Hematopoietic multipotent progenitor cell treated with erythropoietin and hydrocortisone succinate and interleukin-3 and kit ligand, for 15 days (in vitro differentiated cells): ENCODE measurements around the gene ZFP3.
"Not testable (repeated sequence)": the region's sequence is repeated elsewhere in the genome, so short reads cannot be mapped to it uniquely, and the experiment has no call there.

Source experiments
- DNase-seq: peaks from one replicate; pipeline ENCODE4 v3.0.0-alpha.2; 2015; ENCODE audit warnings: low spot score

Gene ZFP3

GRCh38 chr17:5077781-5078105, 524 bp upstream of the ZFP3 start:
- no peak for DNase-seq

DNA sequence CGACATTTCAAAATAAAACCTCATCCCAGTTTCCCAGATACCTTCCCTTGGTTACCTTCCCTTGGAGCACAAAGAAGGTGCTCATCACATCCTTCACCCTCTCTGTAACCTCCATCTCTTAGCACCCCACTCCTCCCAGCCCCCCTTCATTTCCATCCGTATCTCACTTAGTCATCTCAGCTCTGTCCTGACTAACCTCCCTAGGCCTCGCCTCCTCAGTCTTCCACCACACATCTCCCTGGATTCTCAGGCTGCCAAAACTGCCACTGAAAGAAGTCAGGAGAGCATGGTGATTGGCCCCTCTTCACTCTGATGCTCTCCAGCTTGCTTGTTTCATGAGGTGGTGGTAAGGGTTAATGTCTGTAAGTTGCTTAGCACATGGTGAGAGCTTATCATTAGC, 2.3 kb downstream of the ZFP3 start:
- no peak for DNase-seq

DNA sequence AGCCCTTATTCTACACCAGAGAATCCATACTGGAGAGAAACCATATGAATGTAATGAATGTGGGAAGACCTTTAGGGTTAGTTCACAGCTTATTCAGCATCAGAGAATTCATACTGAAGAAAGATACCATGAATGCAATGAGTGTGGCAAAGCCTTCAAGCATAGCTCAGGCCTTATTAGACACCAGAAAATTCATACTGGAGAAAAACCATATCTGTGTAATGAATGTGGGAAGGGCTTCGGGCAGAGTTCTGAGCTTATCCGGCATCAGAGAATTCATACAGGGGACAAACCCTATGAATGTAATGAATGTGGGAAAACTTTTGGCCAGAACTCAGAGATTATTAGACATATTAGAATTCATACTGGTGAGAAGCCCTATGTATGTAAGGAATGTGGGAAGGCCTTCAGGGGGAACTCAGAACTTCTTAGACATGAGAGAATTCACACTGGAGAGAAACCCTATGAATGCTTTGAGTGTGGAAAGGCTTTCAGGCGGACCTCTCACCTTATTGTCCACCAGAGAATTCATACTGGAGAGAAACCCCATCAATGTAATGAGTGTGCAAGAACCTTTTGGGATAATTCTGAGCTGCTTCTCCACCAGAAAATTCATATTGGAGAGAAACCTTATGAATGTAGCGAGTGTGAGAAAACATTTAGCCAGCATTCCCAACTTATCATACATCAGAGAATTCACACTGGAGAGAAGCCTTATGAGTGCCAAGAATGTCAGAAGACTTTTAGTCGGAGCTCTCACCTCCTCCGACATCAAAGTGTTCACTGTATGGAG, 14.1 kb downstream of the ZFP3 start:
- no peak for DNase-seq

- DNase-seq: no peak
Measured at GRCh38 chr17:5096731-5097100, 18.4 kb downstream of the ZFP3 start.

GRCh38 chr17:5097101-5097834, 19.0 kb downstream of the ZFP3 start:
- no peak for DNase-seq

- DNase-seq: no peak
Measured at GRCh38 chr17:5099271-5099670, 21.0 kb downstream of the ZFP3 start.

DNA sequence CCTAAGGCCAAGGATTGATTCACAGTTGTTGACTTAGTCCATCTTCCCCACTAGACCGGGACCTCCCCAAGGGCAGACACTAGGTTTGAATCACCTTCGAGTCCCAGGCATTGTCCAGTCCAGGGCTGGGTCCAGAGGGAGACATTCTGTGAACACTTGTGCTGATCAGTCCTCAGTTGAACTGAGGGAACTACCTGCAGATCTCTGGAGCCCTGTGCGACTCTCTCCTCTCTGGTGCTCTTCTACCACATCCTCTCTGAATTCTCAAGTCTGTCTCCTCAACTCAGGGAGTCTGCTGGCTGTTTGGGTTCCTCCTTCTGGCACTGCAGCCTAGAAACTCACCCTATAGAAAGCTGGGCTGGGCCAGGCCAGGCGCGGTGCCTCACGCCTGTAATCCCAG, 22.6 kb downstream of the ZFP3 start:
- DNase-seq: no peak

DNA sequence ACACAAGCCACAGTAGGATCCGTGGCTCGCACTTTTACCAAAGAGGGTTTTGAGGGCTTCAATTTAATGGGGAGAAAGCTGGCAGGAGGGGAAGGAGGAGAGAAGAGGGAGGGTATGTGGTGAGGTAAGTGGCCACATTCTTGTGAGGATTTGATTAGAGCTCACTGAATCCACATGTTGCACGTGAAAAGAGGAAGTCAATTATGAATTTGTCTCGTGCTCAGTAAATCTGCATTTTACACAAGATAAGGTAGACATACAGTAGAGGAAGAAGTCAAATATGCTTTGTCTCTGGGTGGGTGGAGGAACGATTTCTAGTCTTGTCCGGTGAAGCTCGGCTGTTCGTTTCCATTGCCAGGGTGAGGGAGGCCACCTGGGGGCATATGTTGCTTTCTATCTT, 32.5 kb downstream of the ZFP3 start:
- no peak for DNase-seq

DNA sequence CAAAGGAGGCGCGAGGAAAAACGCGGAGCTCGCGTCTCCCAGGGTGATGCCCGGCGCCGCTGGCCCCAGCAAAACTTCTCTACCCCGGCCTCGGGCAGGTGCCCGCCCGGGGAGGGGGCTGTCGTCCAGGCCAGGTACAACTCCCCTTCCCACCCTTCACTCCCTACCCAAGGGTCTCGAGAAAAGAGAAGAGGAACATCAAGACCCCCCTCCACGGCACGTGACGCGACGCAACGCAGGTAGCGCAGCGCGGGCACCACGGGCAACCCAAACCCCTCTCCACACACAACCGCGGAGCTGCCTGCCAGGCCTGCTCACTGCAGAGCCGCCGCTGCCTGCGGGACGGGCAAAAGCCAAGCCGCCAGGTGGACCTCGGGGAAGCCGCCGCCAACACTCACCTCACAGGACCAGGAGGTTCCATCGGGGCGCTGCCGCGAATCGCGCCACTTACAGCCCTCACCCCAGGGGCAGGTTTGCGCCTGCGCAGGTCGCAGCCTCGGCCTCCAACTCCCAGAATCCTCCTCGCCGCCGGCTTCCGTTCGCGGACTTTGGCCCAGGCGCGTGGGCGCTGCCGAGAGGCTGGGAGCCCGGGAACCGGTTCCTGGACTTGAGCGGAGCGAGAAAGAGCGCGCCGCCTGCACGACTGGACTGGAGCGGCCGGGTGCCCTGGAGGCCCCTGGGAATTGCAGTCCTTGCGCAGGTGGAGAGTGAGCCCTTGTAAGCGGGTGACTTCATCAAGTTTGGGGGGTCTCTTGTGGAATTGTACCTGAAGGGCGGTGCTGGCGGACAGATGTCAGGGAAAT, 33.3 kb downstream of the ZFP3 start, which contains the start of gene ZNF232:
Gene ZNF232, minus strand, starts transcription at position 477 of the 803 bp plus-strand sequence. Its CDS starts 56 bp downstream, at position 421.
- DNase-seq: peak; percentile 80

- DNase-seq: no peak
Measured at GRCh38 chr17:5115673-5116651, 37.7 kb downstream of the ZFP3 start, which contains the start of gene USP6. Gene USP6, plus strand, starts transcription at chr17:5116032. Its CDS starts 14,336 bp downstream, at chr17:5130368.

DNA sequence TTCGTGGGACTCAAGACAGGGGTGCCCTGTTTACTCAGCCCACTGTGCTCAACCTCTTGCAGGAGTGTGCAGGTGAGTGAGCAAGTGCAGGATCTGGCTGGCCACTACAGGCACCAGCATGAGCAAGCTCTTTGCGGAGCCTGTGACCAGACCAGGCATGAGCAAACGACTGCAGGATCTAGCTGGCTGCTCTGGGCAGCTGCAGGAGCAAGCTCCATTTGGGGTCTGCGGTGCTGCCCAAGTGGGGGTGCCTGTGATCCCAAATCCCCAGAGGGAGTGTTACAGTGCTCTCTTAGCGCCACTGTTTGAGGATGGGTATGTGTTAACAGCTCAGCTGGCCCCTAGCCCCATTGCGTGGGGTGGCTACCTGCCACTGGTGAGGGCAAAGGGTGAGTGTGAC, 40.0 kb downstream of the ZFP3 start:
- no peak for DNase-seq

DNA sequence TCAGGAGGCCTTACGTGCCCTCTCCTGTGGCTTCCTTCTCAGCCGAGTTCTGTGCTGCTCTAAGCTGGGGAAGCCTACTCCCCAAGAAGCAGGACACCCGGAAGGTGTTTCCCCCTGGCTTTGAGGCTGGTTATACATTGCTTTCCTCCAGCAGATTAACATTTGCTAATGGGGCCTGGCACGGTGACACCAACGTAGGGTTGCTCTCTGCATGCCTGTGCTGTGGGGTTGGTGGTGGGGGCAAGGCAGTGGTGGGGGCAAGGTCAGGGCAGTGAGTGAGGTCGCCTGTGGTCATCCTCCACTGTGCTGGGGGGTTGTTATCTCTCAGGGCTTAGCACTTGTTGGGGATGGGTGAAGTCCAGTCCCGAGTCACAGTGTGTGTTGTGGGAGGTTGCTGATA, 41.8 kb downstream of the ZFP3 start:
- no peak for DNase-seq

GRCh38 chr17:5120436-5121185, 42.3 kb downstream of the ZFP3 start:
- DNase-seq: not testable (repeated sequence)

DNA sequence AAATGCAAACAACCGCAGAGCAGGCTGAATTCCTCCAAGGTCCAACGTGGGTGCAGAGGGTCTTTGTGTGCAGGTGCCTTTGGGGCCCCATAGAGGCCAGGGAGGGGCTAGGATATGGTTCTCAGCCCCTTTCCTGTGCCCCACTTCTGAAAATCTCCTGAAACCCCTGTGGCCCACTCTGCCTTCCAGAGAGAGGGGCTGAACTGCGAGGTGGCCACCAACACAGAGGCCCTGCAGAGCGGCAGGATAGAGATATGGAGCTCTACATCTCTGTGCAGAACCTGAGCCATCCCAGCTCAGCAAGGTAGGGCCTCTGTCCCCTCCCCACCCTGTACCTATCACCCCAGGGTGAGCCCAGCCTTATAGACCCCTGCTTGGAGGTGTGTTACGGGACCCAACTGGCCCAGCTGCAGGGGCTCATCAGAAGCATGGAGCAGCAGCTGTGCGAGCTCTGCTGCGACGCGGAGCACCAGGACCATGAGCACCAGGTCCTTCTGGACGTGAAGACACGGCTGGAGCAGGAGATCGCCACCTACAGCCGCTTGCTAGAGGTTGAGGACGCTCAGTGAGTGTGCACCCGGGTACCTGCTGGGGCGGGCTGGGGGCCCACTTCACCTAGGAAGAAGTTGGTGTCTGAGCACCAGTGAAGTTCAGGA, 43.0 kb downstream of the ZFP3 start:
- DNase-seq: no peak

- not testable (repeated sequence) for DNase-seq
Measured at GRCh38 chr17:5122056-5122455, 43.8 kb downstream of the ZFP3 start.

DNA sequence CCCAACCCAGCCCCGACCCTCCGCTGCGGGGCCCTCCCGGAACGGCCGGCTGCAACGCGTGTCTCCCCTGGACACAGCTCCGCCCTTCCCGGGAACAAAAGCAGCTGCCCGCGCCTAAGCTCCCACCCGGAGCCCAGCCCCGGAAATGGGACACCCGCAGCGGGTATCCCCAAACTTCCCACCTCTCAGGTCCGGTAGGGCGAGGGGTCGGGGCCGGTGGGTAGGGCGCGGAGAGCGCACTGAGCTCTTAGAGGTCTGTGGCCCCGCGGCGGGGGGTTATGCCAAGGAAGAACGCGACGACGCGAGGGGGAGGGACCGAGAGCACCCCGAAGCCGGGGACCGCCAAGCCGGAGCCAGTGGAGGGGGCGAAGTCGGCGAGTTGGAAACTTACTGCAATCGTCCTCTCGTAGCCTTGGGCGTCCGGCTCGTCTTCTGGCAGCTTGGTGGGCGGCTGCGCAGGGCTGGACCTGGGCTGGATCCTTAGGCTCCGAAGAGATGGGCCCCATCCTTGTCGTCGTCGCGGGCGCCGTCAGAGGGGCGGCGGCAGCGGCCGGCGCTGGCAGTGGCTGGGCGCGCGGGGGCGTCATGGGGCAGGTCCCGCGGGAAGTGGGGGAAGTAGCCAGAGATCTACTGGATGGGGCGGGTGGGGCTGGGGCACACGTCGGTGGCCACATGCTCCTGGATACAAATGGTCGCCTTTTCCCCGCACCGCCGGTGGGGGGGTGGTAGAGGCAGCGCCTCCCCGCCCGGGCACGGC, 44.5 kb downstream of the ZFP3 start:
- DNase-seq: no peak

- DNase-seq: no peak
Measured at GRCh38 chr17:5123343-5124124, 45.3 kb downstream of the ZFP3 start.

- DNase-seq: not testable (repeated sequence)
Measured at GRCh38 chr17:5124125-5124760, 46.0 kb downstream of the ZFP3 start.
